GM10266 (cell line): ENCODE data around the gene THUMPD3.

Experiments
- DNase-seq: peaks from one replicate; pipeline ENCODE4 v3.0.0; 2012; ENCODE audit errors: extremely low spot score
- CTCF ChIP-seq: IDR thresholded peaks from 2 replicates; pipeline ENCODE4 v1.5.1; 2012; ENCODE audit warnings: mild to moderate bottlenecking, low read depth; ENCODE audit not compliant: control insufficient read depth, insufficient read depth; ENCODE audit errors: missing control alignments

Gene THUMPD3

DNA sequence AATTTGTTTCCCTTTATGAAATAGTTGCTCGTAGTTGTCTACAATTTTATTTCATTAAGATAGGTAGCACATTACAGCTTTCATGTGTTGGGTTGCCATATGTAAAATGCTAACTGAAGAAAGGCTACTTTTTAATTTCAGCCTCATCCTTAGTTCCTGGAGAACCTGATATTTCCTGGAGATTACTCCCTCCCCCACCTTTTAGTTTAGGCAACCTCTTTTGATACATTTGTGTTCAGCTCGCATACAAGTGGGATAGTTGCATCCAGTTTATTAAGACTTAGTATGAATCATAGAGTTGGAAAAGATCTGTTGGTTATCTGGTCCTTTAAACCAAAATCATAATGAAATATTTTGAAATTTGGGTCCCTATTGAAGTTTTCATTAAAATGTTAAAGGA is 40.6 kb downstream of the THUMPD3 start:
- no peak for TF ChIP-seq CTCF
- DNase-seq = no peak

GRCh38 chr3:9404680-9405079 is 41.8 kb downstream of the THUMPD3 start:
- no peak for DNase-seq
- TF ChIP-seq CTCF = no peak

GRCh38 chr3:9405756-9406155 is 42.9 kb downstream of the THUMPD3 start:
- no peak for DNase-seq
- TF ChIP-seq CTCF = no peak

DNA sequence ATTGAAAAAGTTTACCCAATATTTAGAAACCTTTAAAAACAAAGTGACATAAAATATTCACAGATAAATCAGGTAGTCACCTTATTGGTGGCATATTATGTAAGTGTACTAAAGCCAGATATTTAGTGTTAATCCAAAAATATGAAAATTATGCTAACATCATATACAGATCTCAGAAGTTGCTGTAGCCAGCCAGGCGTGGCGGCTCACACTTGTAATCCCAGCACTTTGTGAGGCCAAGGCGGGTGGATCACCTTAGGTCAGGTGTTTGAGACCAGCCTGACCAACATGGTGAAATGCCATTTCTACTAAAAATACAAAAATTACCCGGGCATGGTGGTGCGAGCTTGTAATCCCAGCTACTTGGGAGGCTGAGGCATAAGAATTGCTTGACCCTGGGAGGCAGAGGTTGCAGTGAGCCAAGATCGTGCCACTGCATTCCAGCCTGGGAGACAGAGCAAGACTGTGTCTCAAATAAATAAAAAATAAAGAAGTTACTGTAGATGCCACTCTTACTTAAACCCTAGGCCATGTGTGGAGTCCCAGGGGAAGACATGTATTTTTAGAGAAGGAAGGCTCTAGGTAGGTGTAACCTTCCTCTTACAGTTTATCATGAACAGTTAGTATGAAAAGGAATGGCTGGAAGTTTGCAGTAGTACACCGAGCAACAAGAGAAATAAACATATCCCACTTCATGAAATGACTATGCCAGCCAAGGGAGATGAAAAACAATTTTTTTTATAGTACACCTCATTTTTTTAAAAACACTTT is 44.2 kb downstream of the THUMPD3 start:
- no peak for TF ChIP-seq CTCF
- no peak for DNase-seq

DNA sequence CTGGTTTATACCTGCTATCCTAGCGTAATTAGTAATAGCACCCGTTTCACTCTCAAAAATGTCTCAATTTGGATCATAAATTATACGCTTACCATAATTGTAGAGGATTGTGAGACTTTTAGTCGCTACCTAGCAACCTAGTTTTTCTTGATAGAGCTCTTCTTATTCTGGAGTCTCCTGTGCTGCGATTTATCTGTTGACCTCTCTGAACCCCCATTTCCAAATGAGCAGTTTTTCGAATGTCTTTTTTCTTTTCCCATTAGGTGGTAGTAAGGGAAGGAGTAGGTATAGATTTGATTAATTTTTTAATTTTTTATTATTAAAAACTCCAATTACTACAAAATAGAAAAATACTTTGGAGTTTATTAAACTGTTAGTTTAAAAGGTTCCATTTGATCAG is 45.2 kb downstream of the THUMPD3 start:
- no peak for DNase-seq
- no peak for TF ChIP-seq CTCF

GRCh38 chr3:9408546-9408945 is 45.7 kb downstream of the THUMPD3 start:
- no peak for TF ChIP-seq CTCF

GRCh38 chr3:9409981-9410854 is 47.4 kb downstream of the THUMPD3 start:
- no peak for DNase-seq
- TF ChIP-seq CTCF = no peak

More at GRCh38 chr3:9408546-9408945, 45.7 kb downstream of the THUMPD3 start:
- no peak for DNase-seq
